ENCODE measurements around the gene PTPN4.

DNA sequence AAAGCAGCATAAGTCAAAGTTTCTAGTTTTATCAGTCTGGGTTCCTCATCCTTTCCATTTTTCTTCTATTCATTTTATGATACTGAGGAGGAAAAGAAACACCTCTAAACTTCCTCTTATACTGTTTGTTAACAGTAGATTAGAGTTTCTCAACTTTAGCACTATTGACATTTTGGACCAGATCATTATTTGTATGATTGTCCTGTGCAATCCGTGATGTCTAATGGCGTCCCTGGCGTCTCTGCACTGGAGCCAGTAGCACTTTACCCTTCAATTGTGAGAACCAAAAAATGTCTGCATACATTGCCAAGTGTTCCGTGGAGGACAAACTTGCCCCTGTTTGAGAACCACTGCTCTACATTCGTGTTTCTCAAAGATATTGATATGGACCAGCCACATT lies 25.2 kb downstream of the PTPN4 start:
- TF ChIP-seq, protein P1, sequence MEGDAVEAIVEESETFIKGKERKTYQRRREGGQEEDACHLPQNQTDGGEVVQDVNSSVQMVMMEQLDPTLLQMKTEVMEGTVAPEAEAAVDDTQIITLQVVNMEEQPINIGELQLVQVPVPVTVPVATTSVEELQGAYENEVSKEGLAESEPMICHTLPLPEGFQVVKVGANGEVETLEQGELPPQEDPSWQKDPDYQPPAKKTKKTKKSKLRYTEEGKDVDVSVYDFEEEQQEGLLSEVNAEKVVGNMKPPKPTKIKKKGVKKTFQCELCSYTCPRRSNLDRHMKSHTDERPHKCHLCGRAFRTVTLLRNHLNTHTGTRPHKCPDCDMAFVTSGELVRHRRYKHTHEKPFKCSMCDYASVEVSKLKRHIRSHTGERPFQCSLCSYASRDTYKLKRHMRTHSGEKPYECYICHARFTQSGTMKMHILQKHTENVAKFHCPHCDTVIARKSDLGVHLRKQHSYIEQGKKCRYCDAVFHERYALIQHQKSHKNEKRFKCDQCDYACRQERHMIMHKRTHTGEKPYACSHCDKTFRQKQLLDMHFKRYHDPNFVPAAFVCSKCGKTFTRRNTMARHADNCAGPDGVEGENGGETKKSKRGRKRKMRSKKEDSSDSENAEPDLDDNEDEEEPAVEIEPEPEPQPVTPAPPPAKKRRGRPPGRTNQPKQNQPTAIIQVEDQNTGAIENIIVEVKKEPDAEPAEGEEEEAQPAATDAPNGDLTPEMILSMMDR (conservative IDR thresholded peaks at IDR 0.05): no peak
- TF ChIP-seq EZH2 (IDR thresholded peaks at IDR 0.05; ENCODE audit: low read depth): no peak

Data from PC-9 (cell line).